ENCODE data around the gene PPME1. TPM values are rescaled to one million over a fixed set of nuclear protein-coding genes. Genes with fewer than 3 reads are reported as not detected.

PPME1 gene
- total RNA-seq, 3 donors from 2014 or later, result 16.8 to 27.7 (median 25.2) TPM

DNA sequence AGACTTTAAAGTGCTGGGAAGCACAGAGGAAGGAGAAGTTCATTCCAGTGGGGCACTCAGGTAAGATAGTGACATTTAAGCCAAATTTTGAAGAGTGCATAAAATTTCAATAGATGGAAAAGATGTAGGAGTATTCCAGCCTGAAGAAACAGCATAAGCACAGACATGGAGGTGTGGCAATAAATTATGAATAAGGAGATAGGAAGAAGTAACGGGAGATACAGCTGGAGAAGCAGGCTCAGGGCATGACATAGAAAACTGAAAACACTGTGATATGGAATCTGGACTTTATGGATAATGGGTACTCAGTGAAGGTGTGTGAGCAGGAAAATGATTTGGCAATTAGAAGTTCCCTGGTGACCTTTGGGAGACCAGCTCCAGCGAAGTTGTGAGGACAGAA is 107.0 kb downstream of the PPME1 start:
- DNase-seq (ENCODE audit: low spot score in 2 of 2), result no peak
- H3K27me3 ChIP-seq, result no peaks in the 10 kb centered on the region
- TF ChIP-seq, protein P1, sequence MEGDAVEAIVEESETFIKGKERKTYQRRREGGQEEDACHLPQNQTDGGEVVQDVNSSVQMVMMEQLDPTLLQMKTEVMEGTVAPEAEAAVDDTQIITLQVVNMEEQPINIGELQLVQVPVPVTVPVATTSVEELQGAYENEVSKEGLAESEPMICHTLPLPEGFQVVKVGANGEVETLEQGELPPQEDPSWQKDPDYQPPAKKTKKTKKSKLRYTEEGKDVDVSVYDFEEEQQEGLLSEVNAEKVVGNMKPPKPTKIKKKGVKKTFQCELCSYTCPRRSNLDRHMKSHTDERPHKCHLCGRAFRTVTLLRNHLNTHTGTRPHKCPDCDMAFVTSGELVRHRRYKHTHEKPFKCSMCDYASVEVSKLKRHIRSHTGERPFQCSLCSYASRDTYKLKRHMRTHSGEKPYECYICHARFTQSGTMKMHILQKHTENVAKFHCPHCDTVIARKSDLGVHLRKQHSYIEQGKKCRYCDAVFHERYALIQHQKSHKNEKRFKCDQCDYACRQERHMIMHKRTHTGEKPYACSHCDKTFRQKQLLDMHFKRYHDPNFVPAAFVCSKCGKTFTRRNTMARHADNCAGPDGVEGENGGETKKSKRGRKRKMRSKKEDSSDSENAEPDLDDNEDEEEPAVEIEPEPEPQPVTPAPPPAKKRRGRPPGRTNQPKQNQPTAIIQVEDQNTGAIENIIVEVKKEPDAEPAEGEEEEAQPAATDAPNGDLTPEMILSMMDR (IDR thresholded peaks at IDR 0.05), result no peak
- TF ChIP-seq POLR2AphosphoS5 (IDR thresholded peaks at IDR 0.05), result no peak
- no peak for TF ChIP-seq POLR2A (IDR thresholded peaks at IDR 0.05)
- H3K4me1 ChIP-seq, result no peaks in the 10 kb centered on the region
- H3K27ac ChIP-seq, result no peak overlapping the region
- no peak overlapping the region for H3K4me3 ChIP-seq
- intact Hi-C loops (cut with DNase I; ENCODE audit: low total_unique reads), result no loop called here
- H3K36me3 ChIP-seq, result no peaks in the 10 kb centered on the region
- H3K9me3 ChIP-seq, result no peaks in the 10 kb centered on the region

DNA sequence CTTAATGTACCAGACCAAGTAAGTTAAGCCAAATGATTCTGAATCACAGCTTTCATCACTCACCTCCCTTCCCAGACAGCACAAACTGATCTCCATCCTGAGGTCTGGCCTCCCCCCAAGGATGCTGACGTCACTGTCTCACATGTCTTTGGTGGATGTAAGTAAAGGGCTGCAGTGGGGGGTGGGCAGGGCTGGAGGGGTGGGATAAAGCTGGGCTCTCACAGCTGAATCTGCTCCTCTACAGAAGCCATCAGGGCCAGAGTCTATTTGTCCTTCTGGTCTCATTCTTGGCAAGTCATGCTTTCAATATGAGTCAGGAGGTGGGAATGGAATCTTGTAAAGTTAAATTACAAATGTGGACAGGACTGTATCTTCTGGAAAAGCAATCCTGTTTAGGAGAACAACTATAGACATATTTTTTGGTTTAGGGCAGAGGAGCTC is 107.7 kb downstream of the PPME1 start:
- no peaks in the 10 kb centered on the region for H3K9me3 ChIP-seq
- no peaks in the 10 kb centered on the region for H3K27me3 ChIP-seq
- no peaks in the 10 kb centered on the region for H3K36me3 ChIP-seq
- H3K4me1 ChIP-seq, result no peaks in the 10 kb centered on the region
- peak overlapping the region in 1 of 2 donors; percentile 57 for H3K27ac ChIP-seq
- no peak for DNase-seq (ENCODE audit: low spot score in 2 of 2)
- intact Hi-C loops (cut with DNase I; ENCODE audit: low total_unique reads), result no loop called here
- no peak for TF ChIP-seq POLR2AphosphoS5 (IDR thresholded peaks at IDR 0.05)
- TF ChIP-seq POLR2A (IDR thresholded peaks at IDR 0.05), result no peak
- TF ChIP-seq, protein P1 (IDR thresholded peaks at IDR 0.05), result no peak
- H3K4me3 ChIP-seq, result no peak overlapping the region

DNA sequence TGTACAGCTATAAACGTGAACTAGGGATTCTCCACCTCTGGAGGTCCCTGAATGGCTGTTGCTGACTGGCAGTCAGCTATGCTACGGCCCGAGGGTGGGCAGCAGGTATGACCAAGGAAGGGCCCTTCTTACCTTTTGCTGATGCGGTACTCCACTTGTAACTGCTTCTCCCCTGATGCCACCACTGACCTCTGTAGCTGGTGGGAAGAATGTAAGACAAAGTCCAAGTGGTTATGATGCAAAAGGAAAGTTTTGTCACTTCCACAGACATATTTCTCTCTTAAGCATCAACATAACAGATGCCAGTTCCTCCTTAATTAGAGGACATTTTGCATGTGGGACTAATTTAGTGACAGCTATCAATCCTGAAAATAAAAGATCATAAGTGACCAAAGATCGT is 108.2 kb downstream of the PPME1 start:
- Histone ChIP-seq H3K27me3 (no peaks in the 10 kb centered on the region), H3K4me1 (no peaks in the 10 kb centered on the region), H3K27ac (peak overlapping the region in 1 of 2 donors; percentile 57), H3K4me3 (no peak overlapping the region), H3K9me3 (no peaks in the 10 kb centered on the region), H3K36me3 (no peaks in the 10 kb centered on the region)
- intact Hi-C loops (cut with DNase I; ENCODE audit: low total_unique reads), result no loop called here
- TF ChIP-seq, protein P1 (IDR thresholded peaks at IDR 0.05), result no peak
- TF ChIP-seq POLR2AphosphoS5 (IDR thresholded peaks at IDR 0.05), result no peak
- TF ChIP-seq POLR2A (IDR thresholded peaks at IDR 0.05), result no peak
- DNase-seq (ENCODE audit: low spot score in 2 of 2), result no peak

DNA sequence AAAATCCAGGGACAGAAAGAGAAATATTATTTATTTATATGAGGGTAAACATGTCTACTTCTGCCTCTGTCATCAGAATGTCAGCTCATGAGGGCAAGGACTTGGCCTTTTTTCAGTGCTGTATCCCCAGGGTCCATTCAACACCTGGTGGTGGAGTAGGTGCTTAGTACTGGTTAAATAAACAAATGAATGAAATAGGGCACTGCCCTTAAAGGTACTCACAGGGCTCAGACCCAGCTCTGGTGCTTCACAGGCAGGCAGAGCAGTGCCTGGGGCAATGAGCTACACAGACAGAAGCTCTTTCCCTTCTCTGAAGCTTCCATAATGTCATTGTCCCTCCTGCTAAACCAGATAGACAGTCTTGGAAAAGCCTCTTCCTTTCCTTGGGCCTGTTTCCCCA is 109.4 kb downstream of the PPME1 start:
- H3K4me1 ChIP-seq, result no peaks in the 10 kb centered on the region
- TF ChIP-seq POLR2AphosphoS5 (IDR thresholded peaks at IDR 0.05) (no peak), POLR2A (IDR thresholded peaks at IDR 0.05) (no peak)
- TF ChIP-seq, protein P1 (IDR thresholded peaks at IDR 0.05), result no peak
- H3K9me3 ChIP-seq, result no peaks in the 10 kb centered on the region
- H3K27ac ChIP-seq, result no peak overlapping the region
- H3K4me3 ChIP-seq, result no peak overlapping the region
- no peaks in the 10 kb centered on the region for H3K27me3 ChIP-seq
- H3K36me3 ChIP-seq, result no peaks in the 10 kb centered on the region
- DNase-seq (ENCODE audit: low spot score in 2 of 2), result no peak
- intact Hi-C loops (cut with DNase I; ENCODE audit: low total_unique reads), result no loop called here

DNA sequence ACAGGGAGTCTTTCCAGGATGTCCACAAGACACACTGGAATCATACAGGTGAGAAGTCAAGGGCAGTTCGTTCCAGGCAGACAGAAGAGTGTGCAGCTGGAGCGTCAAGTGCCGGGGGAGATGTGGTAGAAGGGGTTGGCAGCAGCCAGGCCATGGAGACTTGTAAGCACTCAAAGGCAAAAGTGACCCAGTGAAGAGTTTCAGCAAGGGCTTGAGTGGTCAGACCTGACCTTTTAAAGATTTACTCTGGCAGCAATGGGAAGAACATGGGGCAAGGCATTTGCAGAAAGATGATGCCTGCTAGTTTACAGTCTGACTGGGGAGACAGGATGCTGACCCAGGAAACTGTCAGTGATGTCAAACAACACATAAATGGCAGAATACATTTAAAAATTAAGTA is 111.3 kb downstream of the PPME1 start:
- no peaks in the 10 kb centered on the region for H3K36me3 ChIP-seq
- no peaks in the 10 kb centered on the region for H3K9me3 ChIP-seq
- H3K27me3 ChIP-seq, result no peaks in the 10 kb centered on the region
- no peak for DNase-seq (ENCODE audit: low spot score in 2 of 2)
- no peak overlapping the region for H3K4me3 ChIP-seq
- intact Hi-C loops (cut with DNase I; ENCODE audit: low total_unique reads), result no loop called here
- H3K27ac ChIP-seq, result no peak overlapping the region
- H3K4me1 ChIP-seq, result no peaks in the 10 kb centered on the region
- TF ChIP-seq POLR2AphosphoS5 (IDR thresholded peaks at IDR 0.05) (no peak), POLR2A (IDR thresholded peaks at IDR 0.05) (no peak)
- TF ChIP-seq, protein P1 (IDR thresholded peaks at IDR 0.05), result no peak
